ENCODE results near the gene CD3E.

The CD3E gene

GRCh38 chr11:118321386-118322082, 17.0 kb downstream of the CD3E start:
- no peak for TF ChIP-seq YY1 (IDR thresholded peaks at IDR 0.05; ENCODE audit: insufficient read depth, insufficient read length)
- Histone ChIP-seq H3K4me3 (ENCODE audit: insufficient read length, low read depth) (no peak overlapping the region), H3K9ac (ENCODE audit: insufficient read length, low read depth) (no peak overlapping the region), H3K27me3 (ENCODE audit: insufficient read depth, insufficient read length) (peaks cover 5% of the 10 kb centered on the region), H3K4me1 (ENCODE audit: insufficient read depth, insufficient read length) (peaks cover 2% of the 10 kb centered on the region), H3K9me3 (ENCODE audit: insufficient read depth, low read length) (no peaks in the 10 kb centered on the region), H3K36me3 (ENCODE audit: insufficient read depth, insufficient read length, low read length) (no peaks in the 10 kb centered on the region)
- no peak for DNase-seq (ENCODE audit: low read depth, low spot score)

GRCh38 chr11:118322721-118323120, 18.2 kb downstream of the CD3E start:
- Histone ChIP-seq H3K36me3 (ENCODE audit: insufficient read depth, insufficient read length, low read length) (no peaks in the 10 kb centered on the region), H3K9me3 (ENCODE audit: insufficient read depth, low read length) (no peaks in the 10 kb centered on the region), H3K4me1 (ENCODE audit: insufficient read depth, insufficient read length) (no peaks in the 10 kb centered on the region), H3K9ac (ENCODE audit: insufficient read length, low read depth) (no peak overlapping the region), H3K4me3 (ENCODE audit: insufficient read length, low read depth) (no peak overlapping the region), H3K27me3 (ENCODE audit: insufficient read depth, insufficient read length) (peaks cover 5% of the 10 kb centered on the region)
- TF ChIP-seq YY1 (IDR thresholded peaks at IDR 0.05; ENCODE audit: insufficient read depth, insufficient read length) (no peak), SUZ12 (IDR thresholded peaks at IDR 0.05; ENCODE audit: extremely low read depth, insufficient read depth, insufficient read length) (no peak), ZNF274 (IDR thresholded peaks at IDR 0.05; ENCODE audit: low read depth, low read length) (no peak)
- no peak for DNase-seq (ENCODE audit: low read depth, low spot score)

DNA sequence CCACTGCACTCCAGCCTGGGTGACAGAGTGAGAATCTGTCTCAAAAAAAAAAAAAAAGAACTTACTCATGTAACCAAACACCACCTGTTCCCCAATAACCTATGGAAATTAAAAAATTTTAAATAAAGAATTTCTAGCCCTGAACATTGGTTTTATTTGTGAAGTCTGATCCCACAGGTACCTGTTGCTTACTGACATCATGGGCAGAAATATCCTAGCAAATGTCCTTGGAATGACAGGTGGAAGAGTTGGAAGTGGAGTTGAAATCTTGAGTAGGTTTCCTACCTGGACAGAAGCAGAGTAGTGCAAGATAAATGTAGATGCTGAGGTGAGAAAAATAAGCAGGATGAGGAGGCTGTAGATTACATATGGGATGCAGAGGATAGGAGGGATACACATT, 20.8 kb downstream of the CD3E start:
- H3K36me3 ChIP-seq (ENCODE audit: insufficient read depth, insufficient read length, low read length): no peaks in the 10 kb centered on the region
- no peaks in the 10 kb centered on the region for H3K4me1 ChIP-seq (ENCODE audit: insufficient read depth, insufficient read length)
- H3K27me3 ChIP-seq (ENCODE audit: insufficient read depth, insufficient read length): no peaks in the 10 kb centered on the region
- DNase-seq (ENCODE audit: low read depth, low spot score): no peak
- TF ChIP-seq SUZ12 (IDR thresholded peaks at IDR 0.05; ENCODE audit: extremely low read depth, insufficient read depth, insufficient read length): no peak
- no peak for TF ChIP-seq YY1 (IDR thresholded peaks at IDR 0.05; ENCODE audit: insufficient read depth, insufficient read length)
- TF ChIP-seq ZNF274 (IDR thresholded peaks at IDR 0.05; ENCODE audit: low read depth, low read length): no peak
- H3K4me3 ChIP-seq (ENCODE audit: insufficient read length, low read depth): no peak overlapping the region
- no peaks in the 10 kb centered on the region for H3K9me3 ChIP-seq (ENCODE audit: insufficient read depth, low read length)
- no peak overlapping the region for H3K9ac ChIP-seq (ENCODE audit: insufficient read length, low read depth)

DNA sequence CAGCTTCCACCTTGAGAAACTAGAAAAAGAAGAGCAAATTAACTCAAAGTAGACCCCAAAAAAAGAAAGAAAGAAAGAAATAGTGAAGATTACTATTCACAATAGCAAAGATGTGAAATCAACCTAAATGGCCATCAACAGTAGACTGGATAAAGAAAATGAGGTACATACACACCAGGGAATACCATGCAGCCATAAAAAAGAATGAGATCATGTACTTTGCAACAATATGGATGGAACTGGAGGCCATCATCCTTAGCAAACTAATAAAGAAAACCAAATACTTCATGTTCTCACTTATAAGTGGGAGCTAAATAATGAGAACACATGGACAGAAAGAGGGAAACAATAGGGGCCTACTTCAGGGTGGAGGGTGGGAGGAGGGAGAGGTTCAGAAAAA, 24.2 kb downstream of the CD3E start:
- no peak for DNase-seq (ENCODE audit: low read depth, low spot score)
- Histone ChIP-seq H3K9ac (ENCODE audit: insufficient read length, low read depth) (no peak overlapping the region), H3K36me3 (ENCODE audit: insufficient read depth, insufficient read length, low read length) (no peaks in the 10 kb centered on the region), H3K4me3 (ENCODE audit: insufficient read length, low read depth) (no peak overlapping the region), H3K27me3 (ENCODE audit: insufficient read depth, insufficient read length) (no peaks in the 10 kb centered on the region), H3K9me3 (ENCODE audit: insufficient read depth, low read length) (peaks cover 6% of the 10 kb centered on the region; the same call in 1 of the 2 replicates), H3K4me1 (ENCODE audit: insufficient read depth, insufficient read length) (no peaks in the 10 kb centered on the region)
- no peak for TF ChIP-seq YY1 (IDR thresholded peaks at IDR 0.05; ENCODE audit: insufficient read depth, insufficient read length)
- no peak for TF ChIP-seq ZNF274 (IDR thresholded peaks at IDR 0.05; ENCODE audit: low read depth, low read length)
- no peak for TF ChIP-seq SUZ12 (IDR thresholded peaks at IDR 0.05; ENCODE audit: extremely low read depth, insufficient read depth, insufficient read length)

DNA sequence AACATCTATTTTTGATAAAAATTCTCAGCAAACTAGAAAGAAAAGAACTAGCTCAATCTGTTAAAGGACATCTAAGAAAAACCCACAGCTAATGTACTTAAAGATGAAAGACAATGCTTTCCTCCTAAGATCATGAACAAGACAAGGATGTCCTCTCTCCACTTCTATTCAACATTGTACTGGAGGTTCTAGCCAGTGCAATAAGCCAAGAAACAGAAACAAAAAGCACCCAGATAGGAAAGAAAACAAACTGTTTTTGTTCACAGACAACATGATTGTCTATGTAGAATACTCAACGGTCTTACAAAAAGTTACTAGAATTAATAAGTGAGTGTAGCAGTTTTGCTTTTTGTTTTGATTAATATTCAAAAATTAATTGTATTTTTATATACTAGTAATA, 30.2 kb downstream of the CD3E start:
- no peaks in the 10 kb centered on the region for H3K4me1 ChIP-seq (ENCODE audit: insufficient read depth, insufficient read length)
- H3K36me3 ChIP-seq (ENCODE audit: insufficient read depth, insufficient read length, low read length): no peaks in the 10 kb centered on the region
- peaks cover 6% of the 10 kb centered on the region; the same call in 1 of the 2 replicates for H3K9me3 ChIP-seq (ENCODE audit: insufficient read depth, low read length)
- no peaks in the 10 kb centered on the region for H3K27me3 ChIP-seq (ENCODE audit: insufficient read depth, insufficient read length)
- DNase-seq (ENCODE audit: low read depth, low spot score): no peak
- H3K4me3 ChIP-seq (ENCODE audit: insufficient read length, low read depth): no peak overlapping the region
- TF ChIP-seq SUZ12 (IDR thresholded peaks at IDR 0.05; ENCODE audit: extremely low read depth, insufficient read depth, insufficient read length) (no peak), ZNF274 (IDR thresholded peaks at IDR 0.05; ENCODE audit: low read depth, low read length) (no peak), YY1 (IDR thresholded peaks at IDR 0.05; ENCODE audit: insufficient read depth, insufficient read length) (no peak)
- no peak overlapping the region for H3K9ac ChIP-seq (ENCODE audit: insufficient read length, low read depth)

GRCh38 chr11:118338637-118339061, 34.1 kb downstream of the CD3E start:
- Histone ChIP-seq H3K27me3 (ENCODE audit: insufficient read depth, insufficient read length) (no peaks in the 10 kb centered on the region), H3K36me3 (ENCODE audit: insufficient read depth, insufficient read length, low read length) (no peaks in the 10 kb centered on the region), H3K9ac (ENCODE audit: insufficient read length, low read depth) (no peak overlapping the region), H3K4me3 (ENCODE audit: insufficient read length, low read depth) (no peak overlapping the region), H3K9me3 (ENCODE audit: insufficient read depth, low read length) (0 out of 2 replicates have a peak, but pooled peaks cover under 1% of the 10 kb centered on the region), H3K4me1 (ENCODE audit: insufficient read depth, insufficient read length) (no peaks in the 10 kb centered on the region)
- TF ChIP-seq ZNF274 (IDR thresholded peaks at IDR 0.05; ENCODE audit: low read depth, low read length) (no peak), YY1 (IDR thresholded peaks at IDR 0.05; ENCODE audit: insufficient read depth, insufficient read length) (no peak), SUZ12 (IDR thresholded peaks at IDR 0.05; ENCODE audit: extremely low read depth, insufficient read depth, insufficient read length) (no peak)
- DNase-seq (ENCODE audit: low read depth, low spot score): no peak

- Histone ChIP-seq H3K4me1 (ENCODE audit: insufficient read depth, insufficient read length) (no peaks in the 10 kb centered on the region), H3K4me3 (ENCODE audit: insufficient read length, low read depth) (no peak overlapping the region), H3K36me3 (ENCODE audit: insufficient read depth, insufficient read length, low read length) (no peaks in the 10 kb centered on the region), H3K9ac (ENCODE audit: insufficient read length, low read depth) (no peak overlapping the region), H3K9me3 (ENCODE audit: insufficient read depth, low read length) (no peaks in the 10 kb centered on the region), H3K27me3 (ENCODE audit: insufficient read depth, insufficient read length) (no peaks in the 10 kb centered on the region)
- no peak for DNase-seq (ENCODE audit: low read depth, low spot score)
- no peak for TF ChIP-seq SUZ12 (IDR thresholded peaks at IDR 0.05; ENCODE audit: extremely low read depth, insufficient read depth, insufficient read length)
- TF ChIP-seq YY1 (IDR thresholded peaks at IDR 0.05; ENCODE audit: insufficient read depth, insufficient read length): no peak
- no peak for TF ChIP-seq ZNF274 (IDR thresholded peaks at IDR 0.05; ENCODE audit: low read depth, low read length)
Observed at GRCh38 chr11:118339281-118339961, 34.9 kb downstream of the CD3E start.
